ENCODE results near the gene TACSTD2. TPM values are rescaled to one million over a fixed set of nuclear protein-coding genes. Genes with fewer than 3 reads are reported as not detected.

The TACSTD2 gene
- total and polyA plus RNA-seq, 2 of the 4 experiments (the other 2 are of a cell fraction), result not detected

DNA sequence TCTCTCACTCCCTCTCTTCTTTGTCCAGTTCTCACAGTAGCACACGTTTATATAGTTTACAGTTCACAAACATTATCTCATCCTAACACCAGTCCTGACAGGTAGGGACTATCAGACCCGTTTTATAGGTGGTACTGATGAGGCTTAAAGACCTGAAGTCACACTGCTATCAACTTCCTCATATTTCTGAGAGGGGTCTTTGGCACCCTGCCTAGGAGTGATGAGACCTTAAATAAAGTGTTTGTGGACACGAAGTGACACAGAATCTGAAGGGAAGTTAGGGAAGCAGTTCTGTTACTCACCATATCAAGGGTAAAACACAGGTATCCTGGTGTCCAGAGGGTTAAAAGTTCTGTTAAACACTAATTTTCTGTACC is 590 bp upstream of the TACSTD2 start:
- Histone ChIP-seq H3K9me1 (ENCODE audit: insufficient read depth, low read length) (no peaks in the 10 kb centered on the region), H2BK20ac (ENCODE audit: low read depth, low read length) (no peak overlapping the region), H3K23ac (ENCODE audit: low read depth, low read length) (peak overlapping the region; percentile 13; the same call in 1 of the 2 replicates), H3K4me1 (ENCODE audit: control insufficient read depth, insufficient read depth, low read length) (peaks cover 2% of the 10 kb centered on the region; the same call in 1 of the 2 replicates), H4K20me1 (ENCODE audit: insufficient read depth, low read length) (no peaks in the 10 kb centered on the region), H2AFZ (replicated peaks; ENCODE audit: low read length, poor library complexity) (no peak overlapping the region), H3K9me3 (ENCODE audit: control insufficient read depth, insufficient read depth, low read length) (peaks cover 10% of the 10 kb centered on the region), H3K36me3 (ENCODE audit: control insufficient read depth, insufficient read depth, low read length) (no peaks in the 10 kb centered on the region), H2BK5ac (ENCODE audit: low read depth, low read length, poor library complexity, severe bottlenecking) (no peak overlapping the region), H3K27me3 (ENCODE audit: control insufficient read depth, insufficient read depth, low read length) (peaks cover 51% of the 10 kb centered on the region), H3K18ac (ENCODE audit: low read depth, low read length) (no peak overlapping the region), H3K4ac (ENCODE audit: low read depth, low read length) (no peak overlapping the region), H3K4me2 (ENCODE audit: low read depth, low read length) (no peak overlapping the region), H4K8ac (ENCODE audit: low read depth in 2 of 2, low read length in 2 of 2) (no peak overlapping the region), H3K4me3 (ENCODE audit: insufficient read depth, low read depth, low read length) (no peak overlapping the region), H4K5ac (ENCODE audit: low read depth, low read length) (no peak overlapping the region), H2BK15ac (ENCODE audit: low read depth, low read length) (no peak overlapping the region), H3K9ac (ENCODE audit: low read depth, low read length) (no peak overlapping the region), H2BK120ac (ENCODE audit: low read depth, low read length) (no peak overlapping the region), H2AK5ac (ENCODE audit: low read depth, low read length) (no peak overlapping the region), H3K56ac (ENCODE audit: extremely low read depth, insufficient read depth, low read length) (no peak overlapping the region), H3K79me1 (ENCODE audit: low read depth in 1 of 2, low read length in 2 of 2) (no peaks in the 10 kb centered on the region), H4K91ac (ENCODE audit: insufficient read depth, low read depth, low read length) (no peak overlapping the region), H2AK9ac (replicated peaks; ENCODE audit: low read depth, low read length, poor library complexity) (no peak overlapping the region), H3K14ac (replicated peaks; ENCODE audit: low read depth, low read length) (no peak overlapping the region), H3K27ac (ENCODE audit: insufficient read depth, low read length) (no peak overlapping the region)
- no peak for ATAC-seq (ENCODE audit: low read depth)
- in situ Hi-C loops (cut with MboI; ENCODE audit: low sequenced_read_pairs), result no loop called here
- no peak for DNase-seq
- TF ChIP-seq RCOR1 (IDR thresholded peaks at IDR 0.05; ENCODE audit: insufficient replicate concordance, low read length), result no peak
- TF ChIP-seq, protein P1, sequence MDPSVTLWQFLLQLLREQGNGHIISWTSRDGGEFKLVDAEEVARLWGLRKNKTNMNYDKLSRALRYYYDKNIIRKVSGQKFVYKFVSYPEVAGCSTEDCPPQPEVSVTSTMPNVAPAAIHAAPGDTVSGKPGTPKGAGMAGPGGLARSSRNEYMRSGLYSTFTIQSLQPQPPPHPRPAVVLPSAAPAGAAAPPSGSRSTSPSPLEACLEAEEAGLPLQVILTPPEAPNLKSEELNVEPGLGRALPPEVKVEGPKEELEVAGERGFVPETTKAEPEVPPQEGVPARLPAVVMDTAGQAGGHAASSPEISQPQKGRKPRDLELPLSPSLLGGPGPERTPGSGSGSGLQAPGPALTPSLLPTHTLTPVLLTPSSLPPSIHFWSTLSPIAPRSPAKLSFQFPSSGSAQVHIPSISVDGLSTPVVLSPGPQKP (IDR thresholded peaks at IDR 0.05; ENCODE audit: borderline replicate concordance, low read depth, low read length), result no peak
- no peak for TF ChIP-seq MAZ (IDR thresholded peaks at IDR 0.05; ENCODE audit: borderline replicate concordance, low read depth, low read length)
- TF ChIP-seq FOS (IDR thresholded peaks at IDR 0.05; ENCODE audit: low read depth, low read length), result no peak
- no peak for TF ChIP-seq CEBPB (IDR thresholded peaks at IDR 0.05; ENCODE audit: low read depth, low read length)
- TF ChIP-seq RFX5 (IDR thresholded peaks at IDR 0.05; ENCODE audit: low read depth, low read length), result no peak
- TF ChIP-seq POLR2A (IDR thresholded peaks at IDR 0.05; ENCODE audit: low read depth, low read length), result no peak
- TF ChIP-seq SMC3 (IDR thresholded peaks at IDR 0.05; ENCODE audit: low read depth, low read length), result no peak
- no peak for TF ChIP-seq CHD1 (IDR thresholded peaks at IDR 0.05; ENCODE audit: low read depth, low read length)
- TF ChIP-seq, protein P2, sequence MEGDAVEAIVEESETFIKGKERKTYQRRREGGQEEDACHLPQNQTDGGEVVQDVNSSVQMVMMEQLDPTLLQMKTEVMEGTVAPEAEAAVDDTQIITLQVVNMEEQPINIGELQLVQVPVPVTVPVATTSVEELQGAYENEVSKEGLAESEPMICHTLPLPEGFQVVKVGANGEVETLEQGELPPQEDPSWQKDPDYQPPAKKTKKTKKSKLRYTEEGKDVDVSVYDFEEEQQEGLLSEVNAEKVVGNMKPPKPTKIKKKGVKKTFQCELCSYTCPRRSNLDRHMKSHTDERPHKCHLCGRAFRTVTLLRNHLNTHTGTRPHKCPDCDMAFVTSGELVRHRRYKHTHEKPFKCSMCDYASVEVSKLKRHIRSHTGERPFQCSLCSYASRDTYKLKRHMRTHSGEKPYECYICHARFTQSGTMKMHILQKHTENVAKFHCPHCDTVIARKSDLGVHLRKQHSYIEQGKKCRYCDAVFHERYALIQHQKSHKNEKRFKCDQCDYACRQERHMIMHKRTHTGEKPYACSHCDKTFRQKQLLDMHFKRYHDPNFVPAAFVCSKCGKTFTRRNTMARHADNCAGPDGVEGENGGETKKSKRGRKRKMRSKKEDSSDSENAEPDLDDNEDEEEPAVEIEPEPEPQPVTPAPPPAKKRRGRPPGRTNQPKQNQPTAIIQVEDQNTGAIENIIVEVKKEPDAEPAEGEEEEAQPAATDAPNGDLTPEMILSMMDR (conservative IDR thresholded peaks at IDR 0.05; ENCODE audit: low read depth, low read length), result no peak
- no peak for TF ChIP-seq RAD21 (IDR thresholded peaks at IDR 0.05; ENCODE audit: low read length)
- TF ChIP-seq MAFK (IDR thresholded peaks at IDR 0.05; ENCODE audit: low read depth, low read length), result no peak
- no peak for TF ChIP-seq BHLHE40 (IDR thresholded peaks at IDR 0.05; ENCODE audit: low read depth, low read length)
- WGBS, 2 experiments (ENCODE audit: extremely low coverage in 2 of 2, insufficient read length in 1 of 2), result no CpG with 5 or more reads among the region's 3 CpGs
- dilution Hi-C loops (cut with HindIII; ENCODE audit: low sequenced_read_pairs, unreplicated experiment), result no loop called here
- intact Hi-C loops (cut with micrococcal nuclease), result no loop called here
- no TSS peak for BruUV-seq (replicated peaks)
- ChIA-PET POLR2A (ENCODE audit: unreplicated experiment) (no interaction called here), CTCF (interaction anchor here (0.6 kb wide), 1 partner anchor 12 kb away, joined by 3 read pairs; no protein-coding TSS in a partner anchor)

Data from IMR-90 (cell line).